ENCODE results near the gene ZNF397. TPM values are rescaled to one million over a fixed set of nuclear protein-coding genes. Genes with fewer than 3 reads are reported as not detected.

The ZNF397 gene
- total RNA-seq, 1 experiment from 2014 or later = 23.8 TPM

DNA sequence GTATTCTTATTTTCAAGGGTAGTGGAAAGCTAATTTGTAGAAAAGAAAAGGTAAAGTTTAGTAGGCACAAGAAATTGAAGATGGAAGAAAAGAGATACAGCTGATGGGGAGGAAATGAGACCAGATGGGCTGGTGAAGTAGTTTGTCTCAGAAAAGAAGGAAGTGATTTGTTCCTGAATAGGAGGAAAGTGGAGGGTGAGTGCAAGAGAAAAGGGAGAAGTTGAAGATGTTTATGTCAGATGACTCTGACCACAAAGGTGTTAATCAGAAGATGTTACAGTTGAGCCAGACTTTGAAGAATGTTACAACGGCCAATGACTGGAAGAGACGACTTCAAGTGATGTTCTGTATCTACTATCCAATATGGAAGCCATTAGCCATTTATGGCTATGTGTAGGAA is 28.0 kb downstream of the ZNF397 start:
- TF ChIP-seq, protein P1, sequence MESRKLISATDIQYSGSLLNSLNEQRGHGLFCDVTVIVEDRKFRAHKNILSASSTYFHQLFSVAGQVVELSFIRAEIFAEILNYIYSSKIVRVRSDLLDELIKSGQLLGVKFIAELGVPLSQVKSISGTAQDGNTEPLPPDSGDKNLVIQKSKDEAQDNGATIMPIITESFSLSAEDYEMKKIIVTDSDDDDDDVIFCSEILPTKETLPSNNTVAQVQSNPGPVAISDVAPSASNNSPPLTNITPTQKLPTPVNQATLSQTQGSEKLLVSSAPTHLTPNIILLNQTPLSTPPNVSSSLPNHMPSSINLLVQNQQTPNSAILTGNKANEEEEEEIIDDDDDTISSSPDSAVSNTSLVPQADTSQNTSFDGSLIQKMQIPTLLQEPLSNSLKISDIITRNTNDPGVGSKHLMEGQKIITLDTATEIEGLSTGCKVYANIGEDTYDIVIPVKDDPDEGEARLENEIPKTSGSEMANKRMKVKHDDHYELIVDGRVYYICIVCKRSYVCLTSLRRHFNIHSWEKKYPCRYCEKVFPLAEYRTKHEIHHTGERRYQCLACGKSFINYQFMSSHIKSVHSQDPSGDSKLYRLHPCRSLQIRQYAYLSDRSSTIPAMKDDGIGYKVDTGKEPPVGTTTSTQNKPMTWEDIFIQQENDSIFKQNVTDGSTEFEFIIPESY (IDR thresholded peaks at IDR 0.05; ENCODE audit: extremely low read depth, insufficient replicate concordance, low read length) = no peak
- TF ChIP-seq ZNF274 (IDR thresholded peaks at IDR 0.05; ENCODE audit: low read depth, low read length) (no peak), FOSL1 (IDR thresholded peaks at IDR 0.05; ENCODE audit: low read depth) (no peak), ELF1 (IDR thresholded peaks at IDR 0.05; ENCODE audit: borderline replicate concordance, low read depth) (no peak), EZH2 (IDR thresholded peaks at IDR 0.05) (no peak), SRF (IDR thresholded peaks at IDR 0.05; ENCODE audit: low read depth) (no peak), RAD21 (IDR thresholded peaks at IDR 0.05; ENCODE audit: low read depth) (no peak), EGR1 (IDR thresholded peaks at IDR 0.05; ENCODE audit: low read depth) (no peak), JUND (IDR thresholded peaks at IDR 0.05) (no peak), ZFX (IDR thresholded peaks at IDR 0.05) (no peak), POLR2A (IDR thresholded peaks at IDR 0.05; ENCODE audit: borderline replicate concordance, extremely low read depth, insufficient read depth, insufficient read length) (no peak), EZH2phosphoT487 (IDR thresholded peaks at IDR 0.05; ENCODE audit: borderline replicate concordance) (no peak), CEBPB (IDR thresholded peaks at IDR 0.05; ENCODE audit: low read depth) (no peak), SIN3A (IDR thresholded peaks at IDR 0.05; ENCODE audit: low read depth) (no peak)
- TF ChIP-seq, protein P2, sequence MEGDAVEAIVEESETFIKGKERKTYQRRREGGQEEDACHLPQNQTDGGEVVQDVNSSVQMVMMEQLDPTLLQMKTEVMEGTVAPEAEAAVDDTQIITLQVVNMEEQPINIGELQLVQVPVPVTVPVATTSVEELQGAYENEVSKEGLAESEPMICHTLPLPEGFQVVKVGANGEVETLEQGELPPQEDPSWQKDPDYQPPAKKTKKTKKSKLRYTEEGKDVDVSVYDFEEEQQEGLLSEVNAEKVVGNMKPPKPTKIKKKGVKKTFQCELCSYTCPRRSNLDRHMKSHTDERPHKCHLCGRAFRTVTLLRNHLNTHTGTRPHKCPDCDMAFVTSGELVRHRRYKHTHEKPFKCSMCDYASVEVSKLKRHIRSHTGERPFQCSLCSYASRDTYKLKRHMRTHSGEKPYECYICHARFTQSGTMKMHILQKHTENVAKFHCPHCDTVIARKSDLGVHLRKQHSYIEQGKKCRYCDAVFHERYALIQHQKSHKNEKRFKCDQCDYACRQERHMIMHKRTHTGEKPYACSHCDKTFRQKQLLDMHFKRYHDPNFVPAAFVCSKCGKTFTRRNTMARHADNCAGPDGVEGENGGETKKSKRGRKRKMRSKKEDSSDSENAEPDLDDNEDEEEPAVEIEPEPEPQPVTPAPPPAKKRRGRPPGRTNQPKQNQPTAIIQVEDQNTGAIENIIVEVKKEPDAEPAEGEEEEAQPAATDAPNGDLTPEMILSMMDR (IDR thresholded peaks at IDR 0.05 in 2 of 3, conservative IDR thresholded peaks at IDR 0.05 in 1 of 3; ENCODE audit: borderline replicate concordance in 1 of 3, insufficient read depth in 1 of 3, low read depth in 2 of 3, low read length in 2 of 3) = no peak
- TF ChIP-seq, protein P3, sequence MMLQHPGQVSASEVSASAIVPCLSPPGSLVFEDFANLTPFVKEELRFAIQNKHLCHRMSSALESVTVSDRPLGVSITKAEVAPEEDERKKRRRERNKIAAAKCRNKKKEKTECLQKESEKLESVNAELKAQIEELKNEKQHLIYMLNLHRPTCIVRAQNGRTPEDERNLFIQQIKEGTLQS (IDR thresholded peaks at IDR 0.05) = no peak
- ATAC-seq (no peak), DNase-seq (ENCODE audit: low read depth, low spot score) (no peak)
- intact Hi-C loops (cut with micrococcal nuclease) = no loop called here
- Histone ChIP-seq H3K36me3 (ENCODE audit: control insufficient read depth in 1 of 2, insufficient read depth in 2 of 2, low read length in 2 of 2) (no peaks in the 10 kb centered on the region), H3K27ac (ENCODE audit: low read depth, low read length) (no peak overlapping the region), H3K4me3 (replicated peaks in 1 of 2; ENCODE audit: low read depth in 1 of 2, low read length in 2 of 2) (no peak overlapping the region), H3K4me1 (ENCODE audit: control insufficient read depth in 1 of 2, insufficient read depth in 2 of 2, low read length in 2 of 2) (no peaks in the 10 kb centered on the region), H3K27me3 (ENCODE audit: insufficient read depth, low read length) (no peaks in the 10 kb centered on the region), H3K9me3 (ENCODE audit: control insufficient read depth in 1 of 2, insufficient read depth in 1 of 2, low read depth in 1 of 2, low read length in 2 of 2) (peaks cover 0 to 6% of the 10 kb centered on the region in 2 experiments; a peak in 1 of 4 replicates), H3K9me2 (ENCODE audit: insufficient read depth) (no peaks in the 10 kb centered on the region), H3K79me2 (ENCODE audit: insufficient read depth, low read length) (no peaks in the 10 kb centered on the region), H4K20me1 (ENCODE audit: insufficient read depth) (no peaks in the 10 kb centered on the region), H3K9ac (ENCODE audit: low read length) (no peak overlapping the region), H3K4me2 (ENCODE audit: low read length) (no peak overlapping the region), H2AFZ (ENCODE audit: low read depth, low read length, poor library complexity, severe bottlenecking) (no peak overlapping the region)
- BruUV-seq (replicated peaks) = no TSS peak
- CTCF ChIA-PET = no interaction called here
- POLR2A ChIA-PET = no interaction called here
- RAD21 ChIA-PET (ENCODE audit: low non-redundant PET in 1 of 2, low total read pairs in 2 of 2, uncharacterized antibody in 2 of 2, unreplicated experiment in 2 of 2) = no interaction called here
